ENCODE results near the gene TBC1D2B. TPM values are rescaled to one million over a fixed set of nuclear protein-coding genes. Genes with fewer than 3 reads are reported as not detected.

The TBC1D2B gene
- total RNA-seq, 5 donors from 2014 or later (not counting 1 experiment from before 2014, with no cell fraction given), result 86.1 to 106 (median 101) TPM

DNA sequence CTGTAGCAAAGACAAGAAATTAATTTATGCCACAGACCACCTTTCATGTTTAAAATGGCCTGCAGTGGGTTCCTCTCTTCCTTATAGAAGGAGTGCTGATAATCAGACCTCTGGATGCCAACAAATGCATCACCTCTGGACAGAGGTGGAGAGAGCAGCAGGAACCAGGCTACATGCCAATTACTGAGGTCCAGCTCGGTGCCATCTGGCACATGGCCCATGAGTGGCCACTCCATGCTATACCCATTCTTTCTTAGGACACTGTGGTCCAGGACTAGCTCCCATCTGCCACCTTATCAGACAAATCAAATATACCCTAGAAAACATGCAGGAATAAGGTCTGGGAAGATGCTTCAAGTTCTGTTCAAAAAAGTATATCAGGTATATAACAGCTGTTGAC lies 60.7 kb downstream of the TBC1D2B start:
- Mint-ChIP-seq H3K36me3 (peaks cover 65% of the 10 kb centered on the region), H3K9me3 (no peaks in the 10 kb centered on the region), H3K27ac (peak overlapping the region; percentile 24 to 47), H3K4me3 (no peak overlapping the region), H3K27me3 (no peaks in the 10 kb centered on the region), H3K4me1 (peaks cover 23 to 30% (median 28%) of the 10 kb centered on the region in 3 donors)
- Histone ChIP-seq H3K36me3 (ENCODE audit: control insufficient read depth in 2 of 2, extremely low read depth in 1 of 2, insufficient read depth in 1 of 2, low read length in 1 of 2) (peaks cover 7 to 74% of the 10 kb centered on the region in 2 donors), H3K9me3 (no peaks in the 10 kb centered on the region), H3K27me3 (replicated peaks in 1 of 2; ENCODE audit: control insufficient read depth in 2 of 2, extremely low read depth in 1 of 2, insufficient read depth in 2 of 2, low read length in 1 of 2) (no peaks in the 10 kb centered on the region), H3K4me1 (ENCODE audit: control insufficient read depth in 1 of 2, extremely low read depth in 1 of 2, insufficient read depth in 2 of 2, low read length in 2 of 2) (peaks cover 6% of the 10 kb centered on the region in 2 experiments), H3K4me3 (ENCODE audit: control insufficient read depth in 1 of 2, extremely low read depth in 1 of 2, low read length in 1 of 2) (no peak overlapping the region), H3K27ac (ENCODE audit: low read length) (no peak overlapping the region)
- DNase-seq, result no peak
- ChIA-PET POLR2A (no interaction called here), CTCF (interaction anchor here (0.9 to 1.3 kb wide), 3 partner anchors 50 to 100 kb away, joined by 3 to 7 read pairs (median 3); no protein-coding TSS in a partner anchor)
- no peak for ATAC-seq (replicated peaks in 1 of 4)
- 88% methylated on average over 1 of the region's 1 CpG for WGBS (ENCODE audit: insufficient coverage)

- Mint-ChIP-seq H3K36me3 (peaks cover 59% of the 10 kb centered on the region), H3K27ac (no peak overlapping the region), H3K4me1 (peaks cover under 1 to 8% (median 6%) of the 10 kb centered on the region in 3 donors), H3K4me3 (no peak overlapping the region), H3K27me3 (no peaks in the 10 kb centered on the region), H3K9me3 (no peaks in the 10 kb centered on the region)
- ATAC-seq (replicated peaks in 1 of 4), result no peak
- Histone ChIP-seq H3K36me3 (ENCODE audit: control insufficient read depth in 2 of 2, extremely low read depth in 1 of 2, insufficient read depth in 1 of 2, low read length in 1 of 2) (peaks cover 7 to 88% of the 10 kb centered on the region in 2 donors), H3K27me3 (replicated peaks in 1 of 2; ENCODE audit: control insufficient read depth in 2 of 2, extremely low read depth in 1 of 2, insufficient read depth in 2 of 2, low read length in 1 of 2) (no peaks in the 10 kb centered on the region), H3K9me3 (no peaks in the 10 kb centered on the region), H3K4me3 (ENCODE audit: control insufficient read depth in 1 of 2, extremely low read depth in 1 of 2, low read length in 1 of 2) (no peak overlapping the region), H3K27ac (ENCODE audit: low read length) (no peak overlapping the region), H3K4me1 (ENCODE audit: control insufficient read depth in 1 of 2, extremely low read depth in 1 of 2, insufficient read depth in 2 of 2, low read length in 2 of 2) (no peaks in the 10 kb centered on the region)
- no peak for DNase-seq
- ChIA-PET POLR2A (no interaction called here), CTCF (no interaction called here)
- 98% methylated on average over 6 of the region's 8 CpGs for WGBS (ENCODE audit: insufficient coverage)
Measured at GRCh38 chr15:78012643-78013077, 64.9 kb downstream of the TBC1D2B start.

- no peak overlapping the region for H3K27ac Mint-ChIP-seq
Measured at GRCh38 chr15:78010067-78010466, 67.4 kb downstream of the TBC1D2B start.

GRCh38 chr15:78007964-78008886 lies 69.3 kb downstream of the TBC1D2B start:
- CTCF ChIA-PET, result interaction anchor here in 1 of 2 donors (0.5 kb wide), 1 partner anchor 101 kb away, joined by 7 read pairs; no protein-coding TSS in a partner anchor
- no peaks in the 10 kb centered on the region for H3K9me3 Mint-ChIP-seq

More at GRCh38 chr15:78010067-78010466, 67.4 kb downstream of the TBC1D2B start:
- ATAC-seq (replicated peaks in 1 of 4), result no peak
- H3K36me3 ChIP-seq (ENCODE audit: control insufficient read depth in 2 of 2, extremely low read depth in 1 of 2, insufficient read depth in 1 of 2, low read length in 1 of 2), result peaks cover 13 to 83% of the 10 kb centered on the region in 2 donors
- H3K4me3 ChIP-seq (ENCODE audit: control insufficient read depth in 1 of 2, extremely low read depth in 1 of 2, low read length in 1 of 2), result no peak overlapping the region
- POLR2A ChIA-PET, result no interaction called here
- no peaks in the 10 kb centered on the region for H3K4me1 ChIP-seq (ENCODE audit: control insufficient read depth in 1 of 2, extremely low read depth in 1 of 2, insufficient read depth in 2 of 2, low read length in 2 of 2)
- no peak for DNase-seq
- no peaks in the 10 kb centered on the region for H3K27me3 ChIP-seq (replicated peaks in 1 of 2; ENCODE audit: control insufficient read depth in 2 of 2, extremely low read depth in 1 of 2, insufficient read depth in 2 of 2, low read length in 1 of 2)
- CTCF ChIA-PET, result no interaction called here
- Mint-ChIP-seq H3K9me3 (no peaks in the 10 kb centered on the region), H3K27me3 (no peaks in the 10 kb centered on the region), H3K4me3 (no peak overlapping the region), H3K36me3 (peaks cover 57% of the 10 kb centered on the region), H3K4me1 (peaks cover 8 to 12% (median 8%) of the 10 kb centered on the region in 3 donors)
- H3K27ac ChIP-seq (ENCODE audit: low read length), result no peak overlapping the region
- no peaks in the 10 kb centered on the region for H3K9me3 ChIP-seq
- no CpG with 5 or more reads among the region's 4 CpGs for WGBS (ENCODE audit: insufficient coverage)

GRCh38 chr15:78007211-78007931 lies 70.1 kb downstream of the TBC1D2B start:
- H3K4me3 Mint-ChIP-seq, result no peak overlapping the region
- H3K4me1 ChIP-seq (ENCODE audit: control insufficient read depth in 1 of 2, extremely low read depth in 1 of 2, insufficient read depth in 2 of 2, low read length in 2 of 2), result no peaks in the 10 kb centered on the region
- H3K27ac ChIP-seq (ENCODE audit: low read length), result no peak overlapping the region
- 93% methylated on average over 7 of the region's 11 CpGs for WGBS (ENCODE audit: insufficient coverage)
- ChIA-PET POLR2A (interaction anchor here in 1 of 2 donors (0.6 kb wide), 1 partner anchor 19 kb away, joined by 6 read pairs; no protein-coding TSS in a partner anchor), CTCF (interaction anchor here in 1 of 2 donors (0.5 kb wide), 2 partner anchors 102 to 155 kb away, joined by 3 to 7 read pairs; no protein-coding TSS in a partner anchor)
- no peak overlapping the region for H3K4me3 ChIP-seq (ENCODE audit: control insufficient read depth in 1 of 2, extremely low read depth in 1 of 2, low read length in 1 of 2)
- DNase-seq, result no peak
- peaks cover 8 to 12% (median 8%) of the 10 kb centered on the region in 3 donors for H3K4me1 Mint-ChIP-seq
- H3K9me3 ChIP-seq, result no peaks in the 10 kb centered on the region
- ATAC-seq (replicated peaks in 1 of 4), result no peak
- no peaks in the 10 kb centered on the region for H3K9me3 Mint-ChIP-seq
- H3K27ac Mint-ChIP-seq, result peak overlapping the region in 1 of 2 donors; percentile 12
- no peaks in the 10 kb centered on the region for H3K27me3 ChIP-seq (replicated peaks in 1 of 2; ENCODE audit: control insufficient read depth in 2 of 2, extremely low read depth in 1 of 2, insufficient read depth in 2 of 2, low read length in 1 of 2)
- H3K36me3 ChIP-seq (ENCODE audit: control insufficient read depth in 2 of 2, extremely low read depth in 1 of 2, insufficient read depth in 1 of 2, low read length in 1 of 2), result peaks cover 21 to 83% of the 10 kb centered on the region in 2 donors
- no peaks in the 10 kb centered on the region for H3K27me3 Mint-ChIP-seq
- H3K36me3 Mint-ChIP-seq, result peaks cover 45% of the 10 kb centered on the region

More at GRCh38 chr15:78007964-78008886, 69.3 kb downstream of the TBC1D2B start:
- Histone ChIP-seq H3K4me3 (ENCODE audit: control insufficient read depth in 1 of 2, extremely low read depth in 1 of 2, low read length in 1 of 2) (no peak overlapping the region), H3K27ac (ENCODE audit: low read length) (no peak overlapping the region), H3K9me3 (no peaks in the 10 kb centered on the region), H3K27me3 (replicated peaks in 1 of 2; ENCODE audit: control insufficient read depth in 2 of 2, extremely low read depth in 1 of 2, insufficient read depth in 2 of 2, low read length in 1 of 2) (no peaks in the 10 kb centered on the region), H3K4me1 (ENCODE audit: control insufficient read depth in 1 of 2, extremely low read depth in 1 of 2, insufficient read depth in 2 of 2, low read length in 2 of 2) (no peaks in the 10 kb centered on the region), H3K36me3 (ENCODE audit: control insufficient read depth in 2 of 2, extremely low read depth in 1 of 2, insufficient read depth in 1 of 2, low read length in 1 of 2) (peaks cover 21 to 83% of the 10 kb centered on the region in 2 donors)
- Mint-ChIP-seq H3K27ac (no peak overlapping the region), H3K4me1 (peaks cover 8 to 12% (median 8%) of the 10 kb centered on the region in 3 donors), H3K36me3 (peaks cover 49% of the 10 kb centered on the region), H3K4me3 (no peak overlapping the region), H3K27me3 (no peaks in the 10 kb centered on the region)
- ATAC-seq (replicated peaks in 1 of 4) (no peak), DNase-seq (no peak)
- WGBS (ENCODE audit: insufficient coverage), result 92% methylated on average over 17 of the region's 17 CpGs
- POLR2A ChIA-PET, result no interaction called here

All from T-cell (primary cell).